ENCODE results near the gene ROCK1. TPM values are rescaled to one million over a fixed set of nuclear protein-coding genes. Genes with fewer than 3 reads are reported as not detected.

ROCK1 gene
- total RNA-seq (2021; fragmentation: NEBNext Ultra II Directional; extraction: Animal tissue kit (Norgen Biotek cat#: 25700)) (46.0 and 48.9 TPM in 2 replicates), polyA plus RNA-seq (2011; rRNA removed) (4.2 TPM in 2 replicates), polyA minus RNA-seq (2011; rRNA and poly(A)+ RNA removed) (18.3 and 24.9 TPM in 2 replicates)
- polyA plus RNA-seq (2011; cell fraction: cytosol; rRNA removed) = 8.6 TPM
- polyA plus RNA-seq (2011; cell fraction: nucleus; rRNA removed) = 9.4 TPM
- polyA plus RNA-seq (2012, experiment 1 of 2) = 13.6 to 33.5 TPM (median 17.2 TPM) in 4 replicates
- polyA plus RNA-seq (2012, experiment 2 of 2) = 1.1 TPM
- polyA plus RNA-seq (2013, experiment 1 of 2) = 36.9 TPM
- polyA plus RNA-seq (2013, experiment 2 of 2) = 32.5 TPM
- 15.1 TPM for polyA minus RNA-seq (2011; cell fraction: cytosol; rRNA and poly(A)+ RNA removed)
- polyA minus RNA-seq (2011; cell fraction: nucleus; rRNA and poly(A)+ RNA removed) = 63.4 TPM
- long read RNA-seq, experiment 1, partial matches to known transcripts = 28 of 28 reads
- long read RNA-seq, experiment 1, other reads (novel, unspliced or antisense) = 0 of 28 reads
- long read RNA-seq, experiment 2, partial matches to known transcripts = 2 of 2 reads
- long read RNA-seq, experiment 2, other reads (novel, unspliced or antisense) = 0 of 2 reads

DNA sequence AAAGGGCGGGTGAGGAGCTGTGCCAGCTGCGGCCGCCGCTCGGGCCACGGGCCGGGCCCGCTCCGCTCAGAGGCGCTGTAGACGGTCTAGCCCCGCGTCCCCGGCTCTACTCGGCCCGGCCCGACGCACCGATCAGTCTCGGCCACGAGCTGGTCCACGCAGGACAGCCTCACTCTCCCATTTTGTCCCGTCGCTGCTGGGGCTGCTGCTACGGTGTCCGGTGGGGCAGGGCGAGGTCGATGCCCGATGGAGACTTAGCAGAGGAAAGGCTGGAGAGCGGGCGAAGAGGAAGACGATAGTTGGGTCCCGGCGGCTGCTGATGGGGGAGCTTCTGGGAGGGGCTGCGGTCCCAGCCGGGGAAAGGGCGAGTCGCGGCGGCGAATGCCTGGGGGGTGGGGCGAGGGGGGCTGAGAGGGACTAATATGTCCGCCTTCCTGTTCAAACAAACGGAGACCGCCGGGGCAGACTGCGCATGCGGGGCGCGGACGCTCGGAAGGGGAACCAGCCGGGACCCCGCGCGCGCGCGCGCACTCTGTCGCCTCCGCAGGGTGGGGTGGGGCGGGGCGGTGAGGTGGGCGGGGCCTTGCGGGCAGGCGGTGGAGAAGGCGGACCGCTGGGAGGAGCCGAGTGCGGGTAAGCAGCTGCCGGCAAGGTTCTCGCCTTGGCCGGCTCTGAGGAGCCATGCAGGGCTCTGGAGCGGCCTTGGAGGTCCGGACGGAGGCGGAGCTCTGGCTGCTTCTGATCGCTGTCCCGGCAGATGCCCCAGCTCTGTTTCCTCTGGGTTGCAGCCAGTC lies at the start of gene ROCK1:
Gene ROCK1 (minus strand): TSS at position 468 of the 794 bp plus-strand sequence. CDS start 903 bp downstream, outside the sequence.
- peak; percentile 94 to 98 for DNase-seq (ENCODE audit: low read depth in 1 of 2, low spot score in 2 of 2)
- H3K9ac ChIP-seq (replicated peaks in 1 of 4; ENCODE audit: extremely low read depth in 1 of 4, low read depth in 3 of 4, low read length in 3 of 4) = peak within 1 kb of the TSS; percentile 84 to 97 (median 86)
- H2BK20ac ChIP-seq (ENCODE audit: low read length) = no peak within 1 kb of the TSS
- ChIA-PET POLR2A (ENCODE audit: partially characterized antibody) (interaction anchor here (0.7 to 1.5 kb wide), 5 partner anchors 13 to 68 kb away, joined by 3 to 4 read pairs (median 3); no protein-coding TSS in a partner anchor), CTCF (ENCODE audit: partially characterized antibody) (interaction anchor here (0.9 kb wide), 2 partner anchors 105 to 126 kb away, joined by 3 read pairs; no protein-coding TSS in a partner anchor)
- peak within 1 kb of the TSS; percentile 99 for H2AFZ ChIP-seq (ENCODE audit: low read length)
- peaks cover 7% of the 10 kb centered on the region; the same call in 1 of the 2 replicates for H3K23me2 ChIP-seq (ENCODE audit: low read depth, low read length)
- peak within 1 kb of the TSS; percentile 34 for H4K91ac ChIP-seq (replicated peaks; ENCODE audit: insufficient read length, low read length)
- H3K4me2 ChIP-seq (ENCODE audit: insufficient read depth in 1 of 2, low read depth in 2 of 2, low read length in 2 of 2) = peak within 1 kb of the TSS; percentile 91 to 93
- H3K4me3 ChIP-seq (ENCODE audit: extremely low read depth in 1 of 4, insufficient read depth in 2 of 4, low read depth in 3 of 4, low read length in 4 of 4) = peak within 1 kb of the TSS; percentile 92 to 98 (median 96)
- H3K4me1 ChIP-seq (replicated peaks in 1 of 4; ENCODE audit: control insufficient read depth in 3 of 4, insufficient read depth in 4 of 4, low read length in 3 of 4) = peaks cover 0 to 6% (median 3%) of the 10 kb centered on the region in 4 experiments; a peak in 4 of 7 replicates
- H2BK5ac ChIP-seq (ENCODE audit: low read depth, low read length) = peak within 1 kb of the TSS; percentile 96
- H3K9me3 ChIP-seq (ENCODE audit: insufficient read depth in 2 of 2, low read depth in 1 of 2, low read length in 1 of 2) = no peaks in the 10 kb centered on the region
- H3K18ac ChIP-seq (ENCODE audit: extremely low read depth, low read length) = peak within 1 kb of the TSS; percentile 99
- H3K27me3 ChIP-seq (replicated peaks in 1 of 4; ENCODE audit: control insufficient read depth in 3 of 4, extremely low read depth in 1 of 4, insufficient read depth in 3 of 4, low read length in 3 of 4) = peaks cover 0 to 4% (median under 1%) of the 10 kb centered on the region in 4 experiments; a peak in 1 of 7 replicates
- H2BK15ac ChIP-seq (ENCODE audit: low read length) = no peak within 1 kb of the TSS; the same call in 1 of the 2 replicates
- H3K79me1 ChIP-seq (ENCODE audit: low read depth, low read length) = no peaks in the 10 kb centered on the region
- H2BK120ac ChIP-seq (replicated peaks; ENCODE audit: low read depth, low read length) = peak within 1 kb of the TSS; percentile 1
- H3K4ac ChIP-seq (replicated peaks; ENCODE audit: insufficient read length, low read depth, low read length) = peak within 1 kb of the TSS; percentile 90
- peak within 1 kb of the TSS; percentile 93 for H2BK12ac ChIP-seq (ENCODE audit: low read depth, low read length)
- H3K56ac ChIP-seq (replicated peaks; ENCODE audit: insufficient read length, low read depth, low read length) = peak within 1 kb of the TSS; percentile 75
- H4K8ac ChIP-seq (ENCODE audit: extremely low read depth, insufficient read depth, low read length) = peak within 1 kb of the TSS; percentile 97
- H4K20me1 ChIP-seq (replicated peaks in 1 of 2; ENCODE audit: control insufficient read depth in 1 of 2, insufficient read depth in 2 of 2, low read length in 2 of 2) = peaks cover 0 to 1% of the 10 kb centered on the region in 2 experiments
- peaks cover 0 to 42% of the 10 kb centered on the region in 2 experiments; a peak in 3 of 4 replicates for H3K79me2 ChIP-seq (ENCODE audit: control insufficient read depth in 1 of 2, insufficient read depth in 2 of 2, low read length in 2 of 2)
- peak within 1 kb of the TSS; percentile 90 for H4K5ac ChIP-seq (ENCODE audit: insufficient read length, low read depth, low read length)
- peak within 1 kb of the TSS; percentile 35 for H3K14ac ChIP-seq (ENCODE audit: insufficient read length)
- WGBS, 2 experiments (ENCODE audit: extremely low coverage in 1 of 2, insufficient coverage in 1 of 2, insufficient read length in 1 of 2, insufficient replicate concordance in 2 of 2, low coverage in 1 of 2, low lambda C conversion rate in 2 of 2, missing lambda C conversion rate in 1 of 2) = 1% methylated on average over 29 of the region's 80 CpGs; no CpG with 5 or more reads in 1 of the 2 experiments
- no peaks in the 10 kb centered on the region for H3K36me3 ChIP-seq (ENCODE audit: control insufficient read depth in 2 of 4, insufficient read depth in 4 of 4, low read length in 3 of 4)
- H3K23ac ChIP-seq (ENCODE audit: insufficient read length) = no peak within 1 kb of the TSS
- FAIRE-seq = no peak
- H2AK5ac ChIP-seq (ENCODE audit: low read depth, low read length) = no peak within 1 kb of the TSS
- H3K27ac ChIP-seq (ENCODE audit: low read depth, low read length) = peak within 1 kb of the TSS; percentile 82
- TF ChIP-seq EZH2 (IDR thresholded peaks at IDR 0.05; ENCODE audit: low read depth, low read length, severe bottlenecking) = no peak
- TF ChIP-seq TAF1 (IDR thresholded peaks at IDR 0.05; ENCODE audit: low read depth, low read length) = peak; percentile 79
- 0 out of 2 replicates have a peak, but pooled peaks have one; percentile 30 for TF ChIP-seq BACH1 (IDR thresholded peaks at IDR 0.05; ENCODE audit: low read length)
- peak; percentile 10 for TF ChIP-seq TAF7 (optimal IDR thresholded peaks at IDR 0.05; ENCODE audit: borderline replicate concordance, low read depth, low read length)
- peak; percentile 49; the same call in 1 of the 2 replicates for TF ChIP-seq PHF8 (conservative IDR thresholded peaks at IDR 0.05; ENCODE audit: low read depth, low read length)
- TF ChIP-seq KDM4A (IDR thresholded peaks at IDR 0.05; ENCODE audit: low read depth, low read length, severe bottlenecking) = peak; percentile 87
- peak; percentile 72 for TF ChIP-seq TBP (IDR thresholded peaks at IDR 0.05; ENCODE audit: low read depth, low read length)
- TF ChIP-seq ASH2L (IDR thresholded peaks at IDR 0.05; ENCODE audit: low read length) = peak; percentile 92

All from H1 (cell line).